ENCODE results near the gene EPS8L3. TPM values are rescaled to one million over a fixed set of nuclear protein-coding genes. Genes with fewer than 3 reads are reported as not detected.

EPS8L3 gene
- total and polyA plus RNA-seq, 2 donors (not counting 3 experiments of a cell fraction or from before 2014, with no cell fraction given), result not detected

DNA sequence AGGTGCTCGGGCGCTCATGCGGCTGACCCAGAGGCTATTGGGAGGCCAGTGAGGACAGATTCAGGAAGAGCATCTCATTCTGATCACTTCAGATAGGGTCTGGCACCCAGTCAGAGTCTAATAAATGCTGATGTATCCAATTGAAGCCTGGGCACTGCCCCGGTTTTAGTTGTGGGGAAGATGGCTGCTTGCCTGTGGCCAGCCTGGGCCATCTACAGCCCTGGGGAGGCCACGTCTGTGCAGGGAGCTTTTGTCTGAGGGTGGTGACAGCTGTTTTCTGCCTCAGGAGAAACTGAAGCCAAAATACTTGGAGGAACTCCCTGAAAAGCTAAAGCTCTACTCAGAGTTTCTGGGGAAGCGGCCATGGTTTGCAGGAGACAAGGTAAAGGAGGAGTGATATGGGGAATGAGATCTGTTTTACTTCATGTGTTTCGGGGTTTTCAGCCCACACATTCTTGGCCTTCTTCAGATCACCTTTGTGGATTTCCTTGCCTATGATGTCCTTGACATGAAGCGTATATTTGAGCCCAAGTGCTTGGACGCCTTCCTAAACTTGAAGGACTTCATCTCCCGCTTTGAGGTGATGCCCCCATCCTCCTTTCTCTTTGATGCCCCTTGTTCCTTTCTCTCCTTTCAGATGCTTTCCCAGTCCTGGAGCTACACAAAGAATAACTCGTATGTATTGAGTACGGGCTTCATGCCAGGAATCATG, 48.9 kb downstream of the EPS8L3 start:
- Histone ChIP-seq H3K9me1 (replicated peaks; ENCODE audit: control insufficient read depth, extremely low read depth, insufficient read depth, low read length) (no peaks in the 10 kb centered on the region), H3K4me2 (ENCODE audit: insufficient read depth, low read length) (no peak overlapping the region), H3K36me3 (ENCODE audit: control insufficient read depth in 2 of 2, extremely low read depth in 1 of 2, insufficient read depth in 2 of 2, low read length in 2 of 2) (no peaks in the 10 kb centered on the region), H3K27ac (ENCODE audit: insufficient read depth, low read depth, low read length) (no peak overlapping the region), H3K4me1 (ENCODE audit: control insufficient read depth, extremely low read depth, insufficient read depth, low read length) (peaks cover 8% of the 10 kb centered on the region), H4K20me1 (replicated peaks; ENCODE audit: control insufficient read depth, extremely low read depth, insufficient read depth, low read length) (no peaks in the 10 kb centered on the region), H2AFZ (ENCODE audit: low read depth, low read length) (no peak overlapping the region), H3K27me3 (ENCODE audit: control insufficient read depth in 2 of 2, insufficient read depth in 2 of 2, low read length in 2 of 2) (no peaks in the 10 kb centered on the region), H3K9me3 (replicated peaks; ENCODE audit: control insufficient read depth, insufficient read depth, low read length) (no peaks in the 10 kb centered on the region), H3K79me2 (ENCODE audit: control insufficient read depth, insufficient read depth, low read length) (no peaks in the 10 kb centered on the region), H3K4me3 (replicated peaks in 1 of 3; ENCODE audit: insufficient read depth in 1 of 3, low read depth in 1 of 3, low read length in 3 of 3) (no peak overlapping the region), H3K9ac (replicated peaks; ENCODE audit: extremely low read depth, insufficient read depth, low read length) (no peak overlapping the region)
- FAIRE-seq (no peak), DNase-seq (ENCODE audit: low read depth, low spot score) (no peak)
- BruUV-seq (replicated peaks), result no TSS peak
- ChIA-PET CTCF (interaction anchor here (1.6 kb wide), 1 partner anchor 59 kb away, joined by 3 read pairs; no protein-coding TSS in a partner anchor), POLR2A (no interaction called here)
- intact Hi-C loops (cut with micrococcal nuclease), result no loop called here
- TF ChIP-seq FOS (IDR thresholded peaks at IDR 0.05; ENCODE audit: borderline replicate concordance, insufficient read depth, low read length) (no peak), JUN (IDR thresholded peaks at IDR 0.05; ENCODE audit: borderline replicate concordance, insufficient read depth, insufficient read length, low read depth) (no peak), POLR2AphosphoS5 (IDR thresholded peaks at IDR 0.05; ENCODE audit: insufficient read depth, low read depth, low read length) (no peak), POLR2A (IDR thresholded peaks at IDR 0.05; ENCODE audit: low read depth, low read length) (no peak), EZH2 (IDR thresholded peaks at IDR 0.05; ENCODE audit: borderline replicate concordance, low read depth, low read length, severe bottlenecking) (no peak), GATA2 (IDR thresholded peaks at IDR 0.05; ENCODE audit: insufficient read depth, insufficient read length, low read depth, low read length) (no peak)
- TF ChIP-seq, protein P1, sequence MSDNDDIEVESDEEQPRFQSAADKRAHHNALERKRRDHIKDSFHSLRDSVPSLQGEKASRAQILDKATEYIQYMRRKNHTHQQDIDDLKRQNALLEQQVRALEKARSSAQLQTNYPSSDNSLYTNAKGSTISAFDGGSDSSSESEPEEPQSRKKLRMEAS (IDR thresholded peaks at IDR 0.05; ENCODE audit: insufficient read depth, insufficient read length), result no peak
- TF ChIP-seq, protein P2, sequence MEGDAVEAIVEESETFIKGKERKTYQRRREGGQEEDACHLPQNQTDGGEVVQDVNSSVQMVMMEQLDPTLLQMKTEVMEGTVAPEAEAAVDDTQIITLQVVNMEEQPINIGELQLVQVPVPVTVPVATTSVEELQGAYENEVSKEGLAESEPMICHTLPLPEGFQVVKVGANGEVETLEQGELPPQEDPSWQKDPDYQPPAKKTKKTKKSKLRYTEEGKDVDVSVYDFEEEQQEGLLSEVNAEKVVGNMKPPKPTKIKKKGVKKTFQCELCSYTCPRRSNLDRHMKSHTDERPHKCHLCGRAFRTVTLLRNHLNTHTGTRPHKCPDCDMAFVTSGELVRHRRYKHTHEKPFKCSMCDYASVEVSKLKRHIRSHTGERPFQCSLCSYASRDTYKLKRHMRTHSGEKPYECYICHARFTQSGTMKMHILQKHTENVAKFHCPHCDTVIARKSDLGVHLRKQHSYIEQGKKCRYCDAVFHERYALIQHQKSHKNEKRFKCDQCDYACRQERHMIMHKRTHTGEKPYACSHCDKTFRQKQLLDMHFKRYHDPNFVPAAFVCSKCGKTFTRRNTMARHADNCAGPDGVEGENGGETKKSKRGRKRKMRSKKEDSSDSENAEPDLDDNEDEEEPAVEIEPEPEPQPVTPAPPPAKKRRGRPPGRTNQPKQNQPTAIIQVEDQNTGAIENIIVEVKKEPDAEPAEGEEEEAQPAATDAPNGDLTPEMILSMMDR (IDR thresholded peaks at IDR 0.05; ENCODE audit: extremely low read depth in 1 of 2, insufficient read depth in 1 of 2, low read depth in 1 of 2, low read length in 2 of 2), result no peak
- dilution Hi-C loops (cut with MboI; ENCODE audit: extremely low pct_ligation_motif_present, low sequenced_read_pairs), result no loop called here

Data from endothelial cell of umbilical vein (primary cell).